ENCODE measurements around the gene ZNF583. TPM values are rescaled to one million over a fixed set of nuclear protein-coding genes. Genes with fewer than 3 reads are reported as not detected.

Gene ZNF583
- 9.7 and 13.5 TPM in 2 replicates for total RNA-seq

DNA sequence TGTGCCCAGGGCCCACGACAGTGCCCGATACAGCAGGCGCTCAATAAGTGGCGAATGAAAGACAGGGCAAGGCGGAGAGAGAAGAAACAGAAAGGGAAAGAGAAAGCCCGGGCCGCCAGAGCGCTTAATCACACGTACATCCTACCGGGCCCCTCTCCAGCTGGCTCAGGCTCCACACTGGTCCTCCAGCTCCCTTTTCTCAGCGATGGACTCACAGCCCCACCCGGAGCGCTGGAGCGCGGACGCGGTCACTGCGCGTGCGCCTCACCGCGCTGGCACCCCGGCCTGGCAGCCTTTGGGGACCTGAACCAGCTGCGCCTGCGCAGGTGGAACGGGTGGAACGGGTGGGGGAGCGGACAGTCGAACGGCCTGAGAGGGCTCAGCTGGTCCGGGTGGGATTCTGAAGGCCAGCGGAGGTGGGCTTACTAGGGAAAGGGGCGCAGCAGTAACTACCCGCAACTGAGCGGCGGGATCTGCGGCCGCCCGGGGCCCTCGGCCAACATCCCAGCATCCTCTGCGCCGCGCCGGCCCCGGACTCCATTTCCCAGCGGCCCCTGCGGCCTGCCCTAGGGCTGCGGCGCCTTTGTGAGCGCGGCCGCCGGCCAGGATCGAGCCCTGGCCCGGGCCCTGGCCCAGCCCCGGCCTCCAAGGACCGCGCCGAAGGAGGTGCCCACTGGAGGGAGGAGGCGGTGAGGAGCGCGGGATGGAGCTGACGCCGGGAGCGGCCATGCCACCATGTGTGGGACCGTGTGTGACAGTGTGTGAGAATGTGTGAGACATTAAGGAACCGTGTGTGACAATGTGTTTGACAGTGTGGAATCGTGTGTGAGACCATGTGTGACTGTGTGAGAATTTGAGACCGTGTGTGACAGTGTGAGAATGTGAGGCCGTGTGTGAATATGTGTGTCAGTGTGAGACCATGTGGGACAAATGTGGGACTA lies at the start of gene ZNF583:
Gene ZNF583 (plus strand): TSS at position 569 of the 941 bp plus-strand sequence. CDS start 2,783 bp downstream, outside the sequence.

DNA sequence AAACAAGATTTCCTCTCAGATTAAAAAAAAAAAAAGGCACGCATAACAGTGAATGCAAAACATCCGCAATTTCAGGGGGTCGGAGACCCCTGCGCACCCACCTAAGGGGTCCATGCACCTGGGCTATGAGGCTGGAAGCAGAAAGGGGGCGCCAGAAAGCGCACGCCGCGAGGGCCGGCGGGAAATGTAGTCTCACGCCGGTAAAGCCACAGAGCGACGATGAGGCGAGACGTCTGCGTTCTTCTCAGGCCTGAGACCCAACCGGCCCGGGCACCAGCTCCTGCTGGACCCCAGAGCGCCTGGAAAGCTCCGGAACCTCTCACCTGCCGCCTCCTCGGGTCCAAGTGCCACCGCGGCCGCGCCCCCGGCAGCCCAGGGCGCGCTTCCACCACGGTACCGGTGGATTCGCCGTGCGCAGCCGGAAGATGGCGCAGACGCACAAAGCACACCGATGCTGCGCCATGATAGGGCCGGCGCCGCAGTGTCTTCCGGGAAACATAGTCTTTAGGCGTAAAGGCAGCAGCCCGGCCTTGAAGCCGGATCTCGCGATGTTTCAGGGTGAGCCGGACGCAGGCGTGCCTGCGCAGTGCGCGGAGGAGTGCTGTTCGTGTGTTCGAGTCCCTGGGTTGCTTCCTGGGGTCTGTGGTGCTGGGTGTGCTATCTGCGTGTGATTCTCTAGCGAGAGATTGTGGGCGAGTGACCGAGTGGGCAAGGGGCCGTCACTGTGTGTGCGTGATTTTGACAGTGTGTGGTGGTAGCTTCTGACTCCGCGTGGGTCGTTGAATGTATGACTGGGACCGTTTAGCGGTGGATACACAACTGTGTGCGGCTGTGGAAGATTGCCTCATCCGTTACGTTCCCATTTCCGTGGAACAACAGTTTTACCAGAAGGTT lies 10.8 kb upstream of the ZNF583 start, which contains the start of gene ZNF582:
Gene ZNF582 (minus strand): TSS at position 416 of the 894 bp plus-strand sequence. CDS start 1,782 bp downstream, outside the sequence.

Other genes with a start within 250 kb of the ZNF583 start
- gene GALP, start 228.3 kb upstream of the ZNF583 start, total RNA-seq, result not detected in 2 replicates
- gene ZSCAN5B, start 206.5 kb upstream of the ZNF583 start, total RNA-seq, result not detected in 2 replicates
- gene ZSCAN5C, start 202.1 kb upstream of the ZNF583 start, total RNA-seq, result not detected in 2 replicates
- not detected in 2 replicates for gene EDDM13, start 131.6 kb upstream of the ZNF583 start, total RNA-seq
- gene ZSCAN5A, start 89.5 kb upstream of the ZNF583 start, total RNA-seq, result 5.7 and 7.6 TPM in 2 replicates
- 2.3 and 3.7 TPM in 2 replicates for gene ZNF582, start 10.8 kb upstream of the ZNF583 start, total RNA-seq
- gene ZNF667, start 73.0 kb downstream of the ZNF583 start, total RNA-seq, result 4.8 and 7.2 TPM in 2 replicates
- 3.9 and 5.3 TPM in 2 replicates for gene ZNF471, start 103.5 kb downstream of the ZNF583 start, total RNA-seq
- 9.7 and 10.1 TPM in 2 replicates for gene ZFP28, start 134.6 kb downstream of the ZNF583 start, total RNA-seq
- 7.7 and 10.1 TPM in 2 replicates for gene ZNF470, start 163.1 kb downstream of the ZNF583 start, total RNA-seq
- 6.1 and 7.7 TPM in 2 replicates for gene ZNF71, start 191.0 kb downstream of the ZNF583 start, total RNA-seq
- gene SMIM17, start 238.8 kb downstream of the ZNF583 start, total RNA-seq, result 0.26 TPM in 1 of 2 replicates, not detected in the other